Measurements from ENCODE around the gene PUS1. TPM values are rescaled to one million over a fixed set of nuclear protein-coding genes. Genes with fewer than 3 reads are reported as not detected.
"Not testable (repeated sequence)": the region's sequence is repeated elsewhere in the genome, so short reads cannot be mapped to it uniquely, and the experiment has no call there.

PUS1 gene
- total RNA-seq, 1 donor from 2014 or later: 33.7 TPM

- Histone ChIP-seq H3K4me3 (ENCODE audit: insufficient read depth, low read depth, low read length) (no peak overlapping the region), H4K20me1 (ENCODE audit: insufficient read depth, low read length) (peaks cover 83% of the 10 kb centered on the region), H3K9ac (ENCODE audit: low read length) (no peak overlapping the region), H3K4me2 (ENCODE audit: low read length) (no peak overlapping the region), H3K27ac (ENCODE audit: low read depth, low read length) (no peak overlapping the region), H3K36me3 (ENCODE audit: insufficient read depth, low read length) (peaks cover 8% of the 10 kb centered on the region), H3K9me3 (ENCODE audit: insufficient read depth, low read depth, low read length) (no peaks in the 10 kb centered on the region), H3K27me3 (ENCODE audit: insufficient read depth, low read length) (no peaks in the 10 kb centered on the region), H3K79me2 (ENCODE audit: insufficient read depth, low read length) (peaks cover 88% of the 10 kb centered on the region), H2AFZ (ENCODE audit: low read depth, low read length) (no peak overlapping the region), H3K4me1 (ENCODE audit: insufficient read depth, low read length) (peaks cover 10% of the 10 kb centered on the region)
- Mint-ChIP-seq H3K27me3 (ENCODE audit: low read depth, unreplicated experiment) (no peaks in the 10 kb centered on the region), H3K27ac (ENCODE audit: unreplicated experiment) (peak overlapping the region; percentile 58), H3K4me3 (ENCODE audit: unreplicated experiment) (no peak overlapping the region), H3K4me1 (ENCODE audit: low read depth, unreplicated experiment) (peaks cover 21% of the 10 kb centered on the region), H3K36me3 (ENCODE audit: low read depth, unreplicated experiment) (peaks cover 7% of the 10 kb centered on the region), H3K9me3 (ENCODE audit: unreplicated experiment) (no peaks in the 10 kb centered on the region)
- TF ChIP-seq EZH2 (IDR thresholded peaks at IDR 0.05; ENCODE audit: insufficient read depth, low read length) (no peak), CTCF (IDR thresholded peaks at IDR 0.05; ENCODE audit: insufficient read depth, low read depth, low read length) (no peak)
- FAIRE-seq: no peak
- no peak for DNase-seq (ENCODE audit: low read depth)
Measured at GRCh38 chr12:131959116-131959515, 30.0 kb downstream of the PUS1 start.

GRCh38 chr12:131959641-131960589 is 30.8 kb downstream of the PUS1 start:
- no peak overlapping the region for H3K9ac ChIP-seq (ENCODE audit: low read length)
- no peaks in the 10 kb centered on the region for H3K27me3 ChIP-seq (ENCODE audit: insufficient read depth, low read length)
- Mint-ChIP-seq H3K4me3 (ENCODE audit: unreplicated experiment) (no peak overlapping the region), H3K4me1 (ENCODE audit: low read depth, unreplicated experiment) (peaks cover 21% of the 10 kb centered on the region), H3K27me3 (ENCODE audit: low read depth, unreplicated experiment) (no peaks in the 10 kb centered on the region), H3K36me3 (ENCODE audit: low read depth, unreplicated experiment) (peaks cover 7% of the 10 kb centered on the region), H3K9me3 (ENCODE audit: unreplicated experiment) (no peaks in the 10 kb centered on the region), H3K27ac (ENCODE audit: unreplicated experiment) (peak overlapping the region; percentile 58)
- peaks cover 84% of the 10 kb centered on the region for H4K20me1 ChIP-seq (ENCODE audit: insufficient read depth, low read length)
- TF ChIP-seq CTCF (IDR thresholded peaks at IDR 0.05; ENCODE audit: insufficient read depth, low read depth, low read length) (no peak), EZH2 (IDR thresholded peaks at IDR 0.05; ENCODE audit: insufficient read depth, low read length) (no peak)
- no peak for FAIRE-seq
- no peak overlapping the region for H3K27ac ChIP-seq (ENCODE audit: low read depth, low read length)
- H3K79me2 ChIP-seq (ENCODE audit: insufficient read depth, low read length): peaks cover 88% of the 10 kb centered on the region
- no peak overlapping the region for H3K4me3 ChIP-seq (ENCODE audit: insufficient read depth, low read depth, low read length)
- H2AFZ ChIP-seq (ENCODE audit: low read depth, low read length): no peak overlapping the region
- no peak overlapping the region for H3K4me2 ChIP-seq (ENCODE audit: low read length)
- peaks cover 8% of the 10 kb centered on the region for H3K36me3 ChIP-seq (ENCODE audit: insufficient read depth, low read length)
- H3K9me3 ChIP-seq (ENCODE audit: insufficient read depth, low read depth, low read length): no peaks in the 10 kb centered on the region
- DNase-seq (ENCODE audit: low read depth): no peak
- H3K4me1 ChIP-seq (ENCODE audit: insufficient read depth, low read length): peaks cover 10% of the 10 kb centered on the region

- DNase-seq (ENCODE audit: low read depth); H3K4me1 ChIP-seq (ENCODE audit: insufficient read depth, low read length); H3K9ac ChIP-seq (ENCODE audit: low read length); H3K4me2 ChIP-seq (ENCODE audit: low read length); H3K27me3 Mint-ChIP-seq (ENCODE audit: low read depth, unreplicated experiment); H3K9me3 Mint-ChIP-seq (ENCODE audit: unreplicated experiment); H2AFZ ChIP-seq (ENCODE audit: low read depth, low read length); H3K27ac Mint-ChIP-seq (ENCODE audit: unreplicated experiment); H3K4me3 ChIP-seq (ENCODE audit: insufficient read depth, low read depth, low read length); H3K36me3 ChIP-seq (ENCODE audit: insufficient read depth, low read length); H3K9me3 ChIP-seq (ENCODE audit: insufficient read depth, low read depth, low read length); H3K36me3 Mint-ChIP-seq (ENCODE audit: low read depth, unreplicated experiment); H3K27me3 ChIP-seq (ENCODE audit: insufficient read depth, low read length); FAIRE-seq; H3K4me3 Mint-ChIP-seq (ENCODE audit: unreplicated experiment); H3K27ac ChIP-seq (ENCODE audit: low read depth, low read length): not testable (repeated sequence)
- H3K4me1 Mint-ChIP-seq (ENCODE audit: low read depth, unreplicated experiment): peaks cover 18% of the 10 kb centered on the region
- peaks cover 83% of the 10 kb centered on the region for H4K20me1 ChIP-seq (ENCODE audit: insufficient read depth, low read length)
- H3K79me2 ChIP-seq (ENCODE audit: insufficient read depth, low read length): peaks cover 88% of the 10 kb centered on the region
Measured at GRCh38 chr12:131960590-131961325, 31.7 kb downstream of the PUS1 start.

GRCh38 chr12:131961328-131961727 is 32.3 kb downstream of the PUS1 start:
- H3K27ac ChIP-seq (ENCODE audit: low read depth, low read length); H3K27ac Mint-ChIP-seq (ENCODE audit: unreplicated experiment); DNase-seq (ENCODE audit: low read depth); H3K27me3 Mint-ChIP-seq (ENCODE audit: low read depth, unreplicated experiment); FAIRE-seq; H3K4me3 Mint-ChIP-seq (ENCODE audit: unreplicated experiment); H3K27me3 ChIP-seq (ENCODE audit: insufficient read depth, low read length); H3K9me3 Mint-ChIP-seq (ENCODE audit: unreplicated experiment); H3K9ac ChIP-seq (ENCODE audit: low read length); H3K9me3 ChIP-seq (ENCODE audit: insufficient read depth, low read depth, low read length); H3K36me3 Mint-ChIP-seq (ENCODE audit: low read depth, unreplicated experiment); H3K4me3 ChIP-seq (ENCODE audit: insufficient read depth, low read depth, low read length); H3K4me1 ChIP-seq (ENCODE audit: insufficient read depth, low read length); H2AFZ ChIP-seq (ENCODE audit: low read depth, low read length); H3K36me3 ChIP-seq (ENCODE audit: insufficient read depth, low read length); H3K4me2 ChIP-seq (ENCODE audit: low read length): not testable (repeated sequence)
- Histone ChIP-seq H4K20me1 (ENCODE audit: insufficient read depth, low read length) (peaks cover 83% of the 10 kb centered on the region), H3K79me2 (ENCODE audit: insufficient read depth, low read length) (peaks cover 88% of the 10 kb centered on the region)
- H3K4me1 Mint-ChIP-seq (ENCODE audit: low read depth, unreplicated experiment): peaks cover 13% of the 10 kb centered on the region

Measured in astrocyte (in vitro differentiated cells and primary cell).